ENCODE results near the gene RBM17. TPM values are rescaled to one million over a fixed set of nuclear protein-coding genes. Genes with fewer than 3 reads are reported as not detected.

RBM17 gene, protein sequence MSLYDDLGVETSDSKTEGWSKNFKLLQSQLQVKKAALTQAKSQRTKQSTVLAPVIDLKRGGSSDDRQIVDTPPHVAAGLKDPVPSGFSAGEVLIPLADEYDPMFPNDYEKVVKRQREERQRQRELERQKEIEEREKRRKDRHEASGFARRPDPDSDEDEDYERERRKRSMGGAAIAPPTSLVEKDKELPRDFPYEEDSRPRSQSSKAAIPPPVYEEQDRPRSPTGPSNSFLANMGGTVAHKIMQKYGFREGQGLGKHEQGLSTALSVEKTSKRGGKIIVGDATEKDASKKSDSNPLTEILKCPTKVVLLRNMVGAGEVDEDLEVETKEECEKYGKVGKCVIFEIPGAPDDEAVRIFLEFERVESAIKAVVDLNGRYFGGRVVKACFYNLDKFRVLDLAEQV
- total RNA-seq, result 59.4 TPM

DNA sequence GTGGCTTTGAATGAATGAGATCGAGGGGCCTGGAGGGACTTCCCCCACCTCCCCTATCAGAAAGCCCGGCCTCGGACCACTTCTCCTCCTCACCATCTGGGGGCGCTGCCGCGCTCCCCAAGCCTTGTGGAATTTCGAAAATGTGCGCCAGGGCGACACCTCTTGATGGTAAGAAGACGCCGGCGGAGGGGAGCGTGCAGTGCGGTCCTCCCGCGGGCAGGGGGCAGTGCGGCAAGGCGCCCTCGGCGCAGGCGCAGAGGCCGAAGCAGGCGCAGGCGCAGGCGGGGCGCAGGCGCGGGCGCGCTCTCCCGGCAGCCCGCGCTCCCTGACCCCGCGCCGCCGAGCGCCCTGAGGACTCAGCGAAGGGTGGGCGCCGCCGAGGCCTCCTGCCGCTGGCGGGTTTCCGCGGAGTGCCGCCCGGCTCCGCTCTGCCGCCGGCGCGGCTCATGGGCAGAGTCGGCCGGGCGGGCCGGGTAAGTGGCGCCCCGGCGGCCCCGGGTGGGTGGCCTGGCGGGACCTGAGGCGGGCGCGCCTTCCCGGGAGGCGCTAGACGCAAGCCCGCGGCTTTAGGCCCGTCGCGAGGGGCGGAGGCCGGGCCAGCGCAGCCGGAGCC lies at the start of gene RBM17:
Gene RBM17, plus strand, starts transcription at position 314 of the 613 bp plus-strand sequence. CDS start 8,032 bp downstream, outside the sequence.

DNA sequence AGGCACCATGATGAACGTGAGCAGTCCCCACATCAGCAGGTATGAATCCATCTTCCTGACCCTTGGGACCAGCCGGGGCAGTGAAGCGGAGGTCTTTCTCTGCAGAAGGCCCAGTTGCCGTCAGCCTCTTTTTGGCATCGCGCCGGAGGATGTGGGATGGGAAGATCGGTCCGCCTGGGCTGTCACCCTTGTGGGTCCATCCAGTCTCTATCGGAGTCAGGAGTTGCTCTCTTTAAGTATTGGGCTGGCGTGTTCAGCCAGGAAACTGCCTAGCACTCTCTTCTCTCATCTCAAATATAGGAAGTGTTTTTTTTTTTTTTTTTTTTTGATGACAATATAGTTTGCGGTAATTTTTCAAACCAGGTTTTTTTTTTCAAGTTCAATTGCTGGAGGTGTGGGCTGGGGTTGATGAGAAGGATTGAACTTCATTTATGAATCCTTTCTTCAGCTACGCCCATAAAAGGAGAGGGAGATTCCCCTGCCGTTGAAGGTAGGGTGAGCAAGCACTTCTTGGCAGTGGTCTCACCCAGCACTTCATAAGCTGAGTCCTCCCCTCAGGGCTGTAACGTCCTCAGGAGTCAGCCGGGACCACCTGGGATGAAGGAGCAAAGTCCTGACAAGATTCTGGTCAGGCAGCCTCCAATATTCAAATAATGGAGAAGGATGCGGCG lies 26.6 kb upstream of the RBM17 start, which contains the start of gene IL2RA:
Gene IL2RA, minus strand, starts transcription at position 267 of the 671 bp plus-strand sequence. Its CDS starts 216 bp downstream, at position 51.

Small RNA genes within 50 kb of the gene (small RNA-seq; reads per million reads assigned to genes)
- gene MIR3155A (ENCODE audit: low replicate concordance), result not detected

Other genes starting within 250 kb of the RBM17 start
- gene ANKRD16, start 199.1 kb upstream of the RBM17 start, total RNA-seq, result 16.5 TPM
- gene FBH1, start 198.8 kb upstream of the RBM17 start, total RNA-seq, result 71.3 TPM
- gene IL15RA, start 111.5 kb upstream of the RBM17 start, total RNA-seq, result 3.7 TPM
- 1.5 TPM for gene IL2RA, start 26.7 kb upstream of the RBM17 start, total RNA-seq
- 90.5 TPM for gene PFKFB3, start 113.9 kb downstream of the RBM17 start, total RNA-seq